ENCODE results near the gene SLC6A2.

DNA sequence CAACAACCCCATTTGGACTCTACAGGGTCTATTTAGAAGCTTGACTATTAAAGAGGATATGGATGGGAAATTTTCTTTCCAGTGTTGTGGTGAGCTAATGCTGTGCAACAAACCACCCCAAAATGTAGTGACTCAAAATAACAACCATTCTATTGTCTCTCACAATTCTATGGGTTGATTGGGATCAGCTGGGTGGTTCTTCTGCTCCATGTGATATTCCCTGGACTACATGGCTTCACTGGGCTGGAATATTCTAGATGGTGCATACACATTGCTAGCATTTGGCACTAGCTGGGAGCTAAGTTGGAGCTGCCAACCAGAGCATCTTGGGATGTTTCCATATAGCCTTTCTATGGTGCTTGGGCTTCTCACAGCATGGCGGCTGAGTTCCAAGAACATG lies 30.2 kb downstream of the SLC6A2 start:
- TF ChIP-seq CSDC2 (CRISPR knock-in tag; IDR thresholded peaks at IDR 0.05) (no peak), TSHZ2 (CRISPR knock-in tag; IDR thresholded peaks at IDR 0.05) (no peak), ZFP30 (CRISPR knock-in tag; IDR thresholded peaks at IDR 0.05) (no peak), CSRNP3 (CRISPR knock-in tag; IDR thresholded peaks at IDR 0.05) (no peak), ESRRG (CRISPR knock-in tag; IDR thresholded peaks at IDR 0.05) (no peak), RARB (CRISPR knock-in tag; IDR thresholded peaks at IDR 0.05) (no peak), PATZ1 (CRISPR knock-in tag; IDR thresholded peaks at IDR 0.05; ENCODE audit: borderline replicate concordance) (no peak), ZNF70 (CRISPR knock-in tag; IDR thresholded peaks at IDR 0.05) (no peak), SNAI2 (CRISPR knock-in tag; IDR thresholded peaks at IDR 0.05) (no peak), PPARA (CRISPR knock-in tag; IDR thresholded peaks at IDR 0.05; ENCODE audit: borderline replicate concordance) (no peak)
- TF ChIP-seq, protein P1, sequence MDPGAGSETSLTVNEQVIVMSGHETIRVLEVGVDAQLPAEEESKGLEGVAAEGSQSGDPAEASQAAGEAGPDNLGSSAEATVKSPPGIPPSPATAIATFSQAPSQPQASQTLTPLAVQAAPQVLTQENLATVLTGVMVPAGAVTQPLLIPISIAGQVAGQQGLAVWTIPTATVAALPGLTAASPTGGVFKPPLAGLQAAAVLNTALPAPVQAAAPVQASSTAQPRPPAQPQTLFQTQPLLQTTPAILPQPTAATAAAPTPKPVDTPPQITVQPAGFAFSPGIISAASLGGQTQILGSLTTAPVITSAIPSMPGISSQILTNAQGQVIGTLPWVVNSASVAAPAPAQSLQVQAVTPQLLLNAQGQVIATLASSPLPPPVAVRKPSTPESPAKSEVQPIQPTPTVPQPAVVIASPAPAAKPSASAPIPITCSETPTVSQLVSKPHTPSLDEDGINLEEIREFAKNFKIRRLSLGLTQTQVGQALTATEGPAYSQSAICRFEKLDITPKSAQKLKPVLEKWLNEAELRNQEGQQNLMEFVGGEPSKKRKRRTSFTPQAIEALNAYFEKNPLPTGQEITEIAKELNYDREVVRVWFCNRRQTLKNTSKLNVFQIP (CRISPR knock-in tag; IDR thresholded peaks at IDR 0.05; ENCODE audit: borderline replicate concordance, low read depth), result no peak

Data from SK-N-SH treated with all-trans-retinoic acid at 6 μM for 48 hours (cell line).